PC-9 (cell line): ENCODE measurements around the gene XPO5.

Source experiments
- EZH2 ChIP-seq: fragments of 200-600 bp; sonication (generic); IDR thresholded peaks from 2 replicates; pipeline ENCODE4 v1.8.0; 2017; ENCODE audit warnings: antibody characterized with exemption, low read depth
- TF ChIP-seq, protein P1 (sequence below): fragments of 200-600 bp; sonication (generic); conservative IDR thresholded peaks from 2 replicates; pipeline ENCODE4 v1.6.1; 2017; ENCODE audit warnings: mixed run types, antibody characterized with exemption, mild to moderate bottlenecking, moderate library complexity

DNA sequence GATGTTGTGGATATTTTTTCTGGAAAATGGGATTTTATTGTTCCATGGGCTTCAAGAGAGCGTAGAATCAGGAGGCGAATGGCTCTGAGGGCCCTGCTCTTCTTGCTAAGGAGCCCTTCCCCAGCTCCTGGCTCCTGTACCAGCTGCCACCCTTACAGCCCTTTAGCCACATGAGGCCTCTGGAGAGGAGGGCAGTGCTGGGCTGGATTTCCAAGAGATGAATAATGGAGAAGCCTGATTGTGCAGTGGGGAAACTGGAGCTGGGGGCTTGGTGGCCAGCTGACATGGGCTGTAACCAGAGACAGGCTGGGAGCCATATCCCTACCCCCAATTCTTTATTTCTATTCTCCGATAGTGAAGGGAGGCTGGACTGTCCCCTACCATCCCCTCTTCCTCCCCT lies 74.9 kb downstream of the XPO5 start:
- TF ChIP-seq, protein P1, sequence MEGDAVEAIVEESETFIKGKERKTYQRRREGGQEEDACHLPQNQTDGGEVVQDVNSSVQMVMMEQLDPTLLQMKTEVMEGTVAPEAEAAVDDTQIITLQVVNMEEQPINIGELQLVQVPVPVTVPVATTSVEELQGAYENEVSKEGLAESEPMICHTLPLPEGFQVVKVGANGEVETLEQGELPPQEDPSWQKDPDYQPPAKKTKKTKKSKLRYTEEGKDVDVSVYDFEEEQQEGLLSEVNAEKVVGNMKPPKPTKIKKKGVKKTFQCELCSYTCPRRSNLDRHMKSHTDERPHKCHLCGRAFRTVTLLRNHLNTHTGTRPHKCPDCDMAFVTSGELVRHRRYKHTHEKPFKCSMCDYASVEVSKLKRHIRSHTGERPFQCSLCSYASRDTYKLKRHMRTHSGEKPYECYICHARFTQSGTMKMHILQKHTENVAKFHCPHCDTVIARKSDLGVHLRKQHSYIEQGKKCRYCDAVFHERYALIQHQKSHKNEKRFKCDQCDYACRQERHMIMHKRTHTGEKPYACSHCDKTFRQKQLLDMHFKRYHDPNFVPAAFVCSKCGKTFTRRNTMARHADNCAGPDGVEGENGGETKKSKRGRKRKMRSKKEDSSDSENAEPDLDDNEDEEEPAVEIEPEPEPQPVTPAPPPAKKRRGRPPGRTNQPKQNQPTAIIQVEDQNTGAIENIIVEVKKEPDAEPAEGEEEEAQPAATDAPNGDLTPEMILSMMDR = no peak
- no peak for TF ChIP-seq EZH2
